ENCODE data around the gene ATP6V0A4. TPM values are rescaled to one million over a fixed set of nuclear protein-coding genes. Genes with fewer than 3 reads are reported as not detected.
"Not testable (repeated sequence)": the region's sequence is repeated elsewhere in the genome, so short reads cannot be mapped to it uniquely, and the experiment has no call there.

ATP6V0A4 gene
- total RNA-seq, 2 experiments from 2014 or later, result not detected

DNA sequence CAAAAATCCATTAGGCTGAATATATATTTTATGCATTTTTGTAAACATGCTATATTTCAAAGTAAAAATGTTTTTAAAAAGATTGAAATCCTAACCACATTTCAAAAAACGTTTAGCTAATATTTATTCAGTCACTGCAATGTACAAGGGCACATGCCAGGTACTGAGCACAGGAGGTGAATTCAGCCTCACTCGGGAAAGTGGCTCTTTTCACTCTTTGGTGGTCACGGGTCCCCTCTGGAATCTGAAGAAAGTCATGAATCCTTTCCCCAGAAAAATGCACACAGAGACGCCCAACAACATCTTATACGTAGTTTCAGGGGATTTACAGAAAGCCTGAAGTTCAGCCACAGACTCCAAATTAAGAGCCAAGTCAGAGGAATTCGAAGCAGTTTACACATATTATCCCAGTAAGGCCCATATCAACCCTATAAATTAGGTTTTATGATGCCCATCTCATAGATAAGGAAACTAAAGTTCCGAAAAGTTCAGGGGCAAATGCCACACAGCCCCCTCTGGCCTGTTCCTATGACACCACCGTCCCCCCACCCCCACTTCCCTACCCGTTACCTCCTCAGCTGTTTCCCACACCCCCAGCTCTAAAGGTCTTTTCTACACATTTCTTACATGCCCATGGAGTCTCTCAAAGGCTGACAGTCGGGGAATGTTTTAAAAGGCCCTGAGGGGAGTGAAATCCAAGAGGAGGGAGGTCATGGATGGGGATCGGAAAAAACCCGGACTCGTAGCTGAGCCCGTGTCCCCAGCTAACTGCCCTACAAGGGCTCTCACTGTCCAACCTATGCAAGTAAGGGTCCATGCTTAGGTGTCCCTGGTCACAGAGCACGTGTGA lies 87.2 kb downstream of the ATP6V0A4 start:
- Mint-ChIP-seq H3K27me3 (no peaks in the 10 kb centered on the region), H3K27ac (no peak overlapping the region), H3K9me3 (no peaks in the 10 kb centered on the region), H3K4me3 (no peak overlapping the region), H3K36me3 (no peaks in the 10 kb centered on the region), H3K4me1 (peaks cover 4% of the 10 kb centered on the region)
- DNase-seq, result no peak

DNA sequence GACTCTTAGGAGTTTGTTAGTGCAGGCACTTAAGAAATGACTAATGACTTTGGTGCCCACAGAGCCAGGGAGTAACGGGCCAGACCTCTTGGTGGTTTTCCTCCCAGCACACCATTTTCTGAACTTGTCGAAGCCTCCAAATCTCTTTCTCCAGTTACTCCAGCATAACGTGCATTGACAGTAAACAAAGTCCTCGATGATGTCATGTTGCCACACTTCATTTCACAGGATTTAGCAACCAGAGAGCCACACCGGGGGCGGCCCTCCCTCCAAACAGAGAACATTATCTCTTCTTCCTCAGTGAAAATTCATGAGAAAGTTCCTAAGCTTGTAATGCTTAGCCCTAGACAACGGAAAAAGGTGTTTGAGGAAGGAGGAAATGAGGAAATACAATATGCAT lies 92.8 kb downstream of the ATP6V0A4 start:
- no peak overlapping the region for H3K27ac Mint-ChIP-seq

DNA sequence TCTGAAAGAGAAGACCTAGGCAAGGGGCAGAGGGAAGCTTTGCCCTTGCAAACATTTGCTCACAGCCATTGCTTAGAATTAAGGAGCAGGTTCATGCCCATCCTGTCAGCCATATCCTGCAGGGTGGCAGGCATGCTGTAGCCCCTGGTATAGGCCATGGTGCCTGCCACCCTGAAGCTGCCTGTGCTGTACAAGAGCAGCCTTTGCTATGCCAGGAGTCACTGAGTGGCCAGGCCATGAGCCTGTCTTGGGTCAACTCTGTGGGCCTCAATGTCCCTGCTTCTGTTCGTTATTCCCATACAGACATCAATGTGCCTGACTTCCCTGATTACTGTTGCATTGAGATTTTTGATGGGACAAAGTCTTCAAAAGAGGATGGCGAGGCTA lies 96.5 kb downstream of the ATP6V0A4 start:
- no peaks in the 10 kb centered on the region for H3K4me1 Mint-ChIP-seq
- no peaks in the 10 kb centered on the region for H3K36me3 Mint-ChIP-seq
- no peak overlapping the region for H3K27ac Mint-ChIP-seq
- H3K27me3 Mint-ChIP-seq, result no peaks in the 10 kb centered on the region
- H3K4me3 Mint-ChIP-seq, result no peak overlapping the region
- no peaks in the 10 kb centered on the region for H3K9me3 Mint-ChIP-seq
- DNase-seq, result no peak

More for the DNA sequence above, 92.8 kb downstream of the ATP6V0A4 start:
- Mint-ChIP-seq H3K9me3 (no peaks in the 10 kb centered on the region), H3K4me1 (no peaks in the 10 kb centered on the region), H3K27me3 (no peaks in the 10 kb centered on the region), H3K36me3 (no peaks in the 10 kb centered on the region), H3K4me3 (no peak overlapping the region)
- no peak for DNase-seq

DNA sequence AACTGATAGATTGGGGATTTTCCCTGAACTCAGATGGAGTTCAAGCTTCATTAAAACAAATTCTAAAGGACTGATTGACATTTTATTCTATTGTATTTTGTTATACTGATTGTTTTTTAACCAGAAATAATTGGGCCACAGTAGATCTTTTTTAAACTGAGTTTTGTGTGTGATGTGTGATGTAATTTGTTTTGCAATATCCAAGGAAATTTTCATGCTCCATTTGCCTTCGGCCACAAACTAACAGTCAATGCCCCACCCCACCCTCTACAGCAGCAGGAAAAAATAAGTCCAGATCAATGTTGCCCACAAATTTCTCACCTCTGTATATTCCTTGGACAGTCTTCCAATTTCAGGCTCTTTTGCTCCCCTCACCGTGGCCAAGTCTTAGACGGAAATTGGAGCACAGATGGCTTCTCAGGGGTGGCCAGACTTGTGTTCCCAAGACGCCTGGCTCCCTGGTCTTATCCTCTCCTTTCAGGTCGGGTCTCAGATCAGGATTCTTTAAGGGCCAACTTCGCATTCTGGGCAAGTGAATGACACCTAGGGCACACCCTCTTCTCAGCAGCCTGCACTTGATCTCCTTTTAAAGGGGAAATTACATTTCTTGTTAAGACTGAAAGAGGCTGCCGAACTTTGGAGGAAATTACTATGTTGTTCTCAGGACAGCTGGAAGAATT lies 97.0 kb downstream of the ATP6V0A4 start, which contains the start of gene SVOPL:
Gene SVOPL (minus strand): TSS at position 506 of the 680 bp plus-strand sequence. CDS start 22,317 bp downstream, outside the sequence.
- H3K4me3 Mint-ChIP-seq, result no peak within 1 kb of the TSS
- DNase-seq, result no peak
- H3K27ac Mint-ChIP-seq, result no peak within 1 kb of the TSS
- H3K9me3 Mint-ChIP-seq, result no peaks in the 10 kb centered on the region
- H3K4me1 Mint-ChIP-seq, result no peaks in the 10 kb centered on the region
- no peaks in the 10 kb centered on the region for H3K36me3 Mint-ChIP-seq
- no peaks in the 10 kb centered on the region for H3K27me3 Mint-ChIP-seq

DNA sequence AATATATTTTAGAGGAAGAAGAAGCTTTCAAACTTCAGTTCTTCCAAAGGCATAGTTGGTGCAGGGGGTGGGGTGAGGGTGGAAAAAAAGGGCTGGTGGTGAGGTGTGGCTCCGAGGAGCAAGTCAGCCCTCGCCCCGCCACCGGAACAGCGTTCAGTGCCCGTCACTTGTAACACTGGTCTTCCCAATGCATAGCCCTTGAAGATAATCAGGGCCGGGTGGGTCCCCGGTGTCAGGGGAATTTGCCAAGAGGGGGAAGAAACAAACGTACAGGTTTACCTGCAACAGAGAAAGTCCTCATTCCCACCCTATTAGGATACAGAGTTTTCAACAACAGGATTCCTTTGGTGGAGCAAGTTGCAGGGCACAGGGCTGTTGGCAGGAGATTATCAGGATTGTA lies 98.3 kb downstream of the ATP6V0A4 start:
- DNase-seq, result no peak
- Mint-ChIP-seq H3K4me1 (no peaks in the 10 kb centered on the region), H3K4me3 (no peak overlapping the region), H3K27me3 (no peaks in the 10 kb centered on the region), H3K36me3 (no peaks in the 10 kb centered on the region), H3K9me3 (no peaks in the 10 kb centered on the region), H3K27ac (no peak overlapping the region)

DNA sequence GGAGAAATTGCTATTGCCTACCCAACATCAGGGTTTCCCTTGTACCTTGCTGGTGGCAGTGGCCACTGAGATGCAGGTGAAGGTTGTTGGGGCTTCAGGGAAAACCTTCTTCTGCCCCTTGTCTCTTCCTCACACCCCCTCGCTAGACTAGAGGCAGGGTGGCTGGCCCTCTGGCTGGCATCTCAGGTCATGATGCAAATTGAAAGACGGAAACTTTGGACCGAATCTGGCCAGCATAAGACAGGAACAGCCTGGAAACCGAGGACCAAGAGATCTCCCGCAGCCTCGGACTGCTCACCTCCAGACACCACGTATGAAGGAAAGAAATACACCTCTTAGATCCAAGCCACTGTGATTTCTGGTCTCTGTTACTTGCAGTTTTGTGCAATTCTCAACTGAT lies 99.7 kb downstream of the ATP6V0A4 start:
- no peak for DNase-seq
- Mint-ChIP-seq H3K27me3 (no peaks in the 10 kb centered on the region), H3K4me1 (no peaks in the 10 kb centered on the region), H3K27ac (no peak overlapping the region), H3K4me3 (no peak overlapping the region), H3K36me3 (no peaks in the 10 kb centered on the region), H3K9me3 (no peaks in the 10 kb centered on the region)

DNA sequence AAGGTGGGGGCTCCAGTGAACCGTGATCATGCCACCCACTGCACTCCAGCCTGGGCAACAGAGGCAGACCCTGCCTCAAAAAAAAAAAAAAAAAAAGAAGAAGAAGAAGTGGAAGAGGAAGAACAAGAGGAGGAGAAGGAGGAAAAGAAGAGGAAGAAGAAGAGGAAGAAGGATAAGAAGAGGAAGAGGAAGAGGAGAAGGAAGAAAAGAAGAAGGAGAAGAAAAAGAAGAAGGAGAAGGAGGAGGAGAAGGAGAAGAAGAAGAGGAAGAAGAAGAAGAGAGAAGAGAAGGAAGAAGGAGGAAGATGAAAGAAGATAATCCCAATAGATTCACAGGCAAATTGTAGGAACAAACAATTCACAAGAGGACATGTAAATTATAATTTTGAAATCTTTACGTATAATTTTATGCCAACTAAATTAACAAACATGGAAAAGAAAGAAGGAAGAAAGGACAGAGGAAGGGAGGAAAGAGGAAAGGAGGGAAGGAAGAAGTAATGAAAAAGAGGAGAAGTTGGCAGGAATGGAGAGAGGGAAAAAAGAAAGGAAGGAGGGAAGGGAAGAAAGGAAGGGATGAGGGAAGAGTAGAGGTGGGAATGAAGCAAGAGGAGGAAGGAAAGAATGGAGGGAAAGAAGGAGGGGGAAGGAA lies 100.3 kb downstream of the ATP6V0A4 start:
- H3K9me3 Mint-ChIP-seq, result no peaks in the 10 kb centered on the region
- H3K27ac Mint-ChIP-seq, result no peak overlapping the region
- no peaks in the 10 kb centered on the region for H3K36me3 Mint-ChIP-seq
- no peaks in the 10 kb centered on the region for H3K27me3 Mint-ChIP-seq
- DNase-seq, result no peak
- H3K4me1 Mint-ChIP-seq, result no peaks in the 10 kb centered on the region
- no peak overlapping the region for H3K4me3 Mint-ChIP-seq

DNA sequence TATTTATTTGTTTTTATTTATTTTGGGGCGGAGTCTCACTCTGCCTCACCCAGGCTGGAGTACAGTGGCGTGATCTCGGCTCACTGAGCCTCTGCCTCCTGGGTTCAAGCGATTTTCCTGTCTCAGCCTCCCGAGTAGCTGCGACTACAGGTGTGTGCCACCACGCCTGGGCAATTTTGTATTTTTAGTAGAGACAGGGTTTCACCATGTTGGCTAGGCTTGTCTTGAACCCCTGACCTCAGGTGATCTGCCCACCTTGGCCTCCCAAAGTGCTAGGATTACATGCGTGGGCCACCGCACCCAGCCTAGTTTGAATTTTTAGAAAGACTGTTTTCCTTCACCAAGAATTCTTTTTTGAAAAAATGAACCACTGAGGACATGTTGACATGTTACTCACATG lies 102.2 kb downstream of the ATP6V0A4 start:
- not testable (repeated sequence) for H3K9me3 Mint-ChIP-seq, H3K27ac Mint-ChIP-seq, DNase-seq, H3K27me3 Mint-ChIP-seq, H3K4me3 Mint-ChIP-seq, H3K36me3 Mint-ChIP-seq, H3K4me1 Mint-ChIP-seq

DNA sequence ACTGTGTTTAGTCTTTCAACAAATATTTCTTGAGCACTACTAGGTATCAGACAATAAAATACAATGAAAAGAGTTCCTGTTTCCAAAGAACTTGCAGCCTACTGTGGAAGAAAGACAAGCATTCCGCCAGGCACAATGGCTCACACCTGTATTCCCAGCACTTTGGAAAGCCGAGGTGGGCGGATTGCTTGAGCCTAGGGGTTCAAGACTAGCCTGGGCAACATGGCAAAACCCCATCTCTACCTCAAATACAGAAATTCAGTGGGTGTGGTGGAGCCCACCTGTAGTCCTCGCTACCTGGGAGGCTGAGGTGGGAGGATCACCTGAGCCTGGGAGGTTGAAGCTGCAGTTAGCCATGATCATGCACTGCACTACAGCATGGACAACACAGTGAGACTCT lies 102.9 kb downstream of the ATP6V0A4 start:
- H3K4me1 Mint-ChIP-seq, result no peaks in the 10 kb centered on the region
- DNase-seq, result no peak
- no peak overlapping the region for H3K4me3 Mint-ChIP-seq
- H3K9me3 Mint-ChIP-seq, result no peaks in the 10 kb centered on the region
- H3K36me3 Mint-ChIP-seq, result no peaks in the 10 kb centered on the region
- H3K27me3 Mint-ChIP-seq, result no peaks in the 10 kb centered on the region
- no peak overlapping the region for H3K27ac Mint-ChIP-seq

DNA sequence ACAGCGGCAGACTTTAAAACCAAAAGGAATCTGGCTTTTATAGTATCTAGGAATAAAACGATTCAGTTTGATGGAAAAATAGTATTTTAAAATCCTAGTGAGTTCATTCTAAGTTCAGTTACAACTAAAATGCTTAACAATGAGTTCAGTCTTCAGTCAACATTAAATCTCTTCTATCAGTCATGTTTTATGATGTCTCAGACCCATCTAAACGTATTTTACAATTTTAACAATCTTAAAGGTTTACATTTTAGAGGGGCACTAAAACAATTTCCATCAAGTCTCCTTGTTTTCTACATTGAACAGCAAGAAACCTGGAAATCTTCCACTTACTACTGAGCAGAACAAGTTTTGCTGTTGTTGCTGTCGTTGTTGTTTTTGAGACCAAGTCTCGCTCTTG lies 106.8 kb downstream of the ATP6V0A4 start:
- no peaks in the 10 kb centered on the region for H3K36me3 Mint-ChIP-seq
- peaks cover 4% of the 10 kb centered on the region for H3K9me3 Mint-ChIP-seq
- H3K4me1 Mint-ChIP-seq, result no peaks in the 10 kb centered on the region
- no peak for DNase-seq
- no peaks in the 10 kb centered on the region for H3K27me3 Mint-ChIP-seq
- no peak overlapping the region for H3K4me3 Mint-ChIP-seq
- no peak overlapping the region for H3K27ac Mint-ChIP-seq

DNA sequence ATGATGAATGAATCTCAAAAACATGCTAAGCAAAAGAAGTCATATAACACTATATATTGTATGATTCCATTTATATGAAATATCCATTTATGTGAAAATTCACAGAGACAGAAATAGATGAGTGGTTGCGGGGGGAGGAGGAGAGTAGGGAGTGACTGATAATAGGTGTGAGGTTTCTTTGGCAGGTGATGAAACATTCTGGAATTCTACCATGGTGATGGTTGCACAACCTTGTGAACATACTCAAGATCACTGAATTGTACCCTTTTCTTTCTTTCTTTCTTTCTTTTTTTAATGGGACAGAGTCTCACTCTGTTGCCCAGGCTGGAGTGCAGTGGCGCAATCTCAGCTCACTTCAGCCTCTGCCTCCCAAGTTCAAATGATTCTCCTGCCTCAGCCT lies 107.5 kb downstream of the ATP6V0A4 start:
- DNase-seq, result no peak
- H3K36me3 Mint-ChIP-seq, result no peaks in the 10 kb centered on the region
- no peaks in the 10 kb centered on the region for H3K27me3 Mint-ChIP-seq
- no peak overlapping the region for H3K4me3 Mint-ChIP-seq
- H3K9me3 Mint-ChIP-seq, result peaks cover 4% of the 10 kb centered on the region
- no peak overlapping the region for H3K27ac Mint-ChIP-seq
- no peaks in the 10 kb centered on the region for H3K4me1 Mint-ChIP-seq

DNA sequence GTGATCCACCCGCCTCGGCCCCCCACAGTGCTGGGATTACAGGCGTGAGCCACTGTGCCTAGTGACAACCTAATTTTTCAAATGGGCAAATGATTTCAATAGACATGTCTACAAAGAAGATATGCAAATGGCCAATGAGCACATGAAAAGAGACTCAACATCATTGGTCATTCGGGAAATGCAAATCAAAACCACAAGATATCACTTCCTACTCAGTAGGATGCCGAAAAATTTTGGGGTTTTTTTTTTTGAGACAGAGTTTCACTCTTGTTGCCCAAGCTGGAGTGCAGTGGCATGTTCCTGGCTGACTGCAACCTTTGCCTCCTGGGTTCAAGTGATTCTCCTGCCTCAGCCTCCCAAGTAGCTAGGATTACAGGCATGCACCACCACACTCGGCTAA lies 110.0 kb downstream of the ATP6V0A4 start:
- H3K9me3 Mint-ChIP-seq, H3K4me1 Mint-ChIP-seq, H3K4me3 Mint-ChIP-seq, H3K27ac Mint-ChIP-seq, H3K36me3 Mint-ChIP-seq, H3K27me3 Mint-ChIP-seq, DNase-seq: not testable (repeated sequence)

DNA sequence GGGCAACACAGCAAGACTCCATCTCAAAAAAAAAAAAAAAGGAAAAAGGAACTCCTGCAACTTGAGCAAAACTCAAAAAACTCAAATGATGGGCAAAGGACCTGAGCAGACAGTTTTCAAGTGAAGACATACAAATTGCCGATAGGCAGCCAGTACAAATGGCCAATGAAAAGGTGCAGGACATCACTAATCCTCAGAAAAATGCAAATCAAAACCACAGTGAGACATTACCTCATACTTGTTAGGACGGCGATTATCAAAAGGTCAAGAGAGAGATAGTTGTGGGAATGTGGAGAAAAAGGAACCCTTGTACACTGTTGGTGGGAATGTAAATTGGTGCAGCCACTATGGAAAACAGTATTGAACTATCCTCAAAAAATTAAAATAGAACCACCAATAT lies 113.7 kb downstream of the ATP6V0A4 start:
- Mint-ChIP-seq H3K9me3 (peaks cover 4% of the 10 kb centered on the region), H3K27me3 (no peaks in the 10 kb centered on the region), H3K4me3 (no peak overlapping the region), H3K36me3 (no peaks in the 10 kb centered on the region), H3K4me1 (peaks cover 1% of the 10 kb centered on the region), H3K27ac (no peak overlapping the region)
- no peak for DNase-seq

DNA sequence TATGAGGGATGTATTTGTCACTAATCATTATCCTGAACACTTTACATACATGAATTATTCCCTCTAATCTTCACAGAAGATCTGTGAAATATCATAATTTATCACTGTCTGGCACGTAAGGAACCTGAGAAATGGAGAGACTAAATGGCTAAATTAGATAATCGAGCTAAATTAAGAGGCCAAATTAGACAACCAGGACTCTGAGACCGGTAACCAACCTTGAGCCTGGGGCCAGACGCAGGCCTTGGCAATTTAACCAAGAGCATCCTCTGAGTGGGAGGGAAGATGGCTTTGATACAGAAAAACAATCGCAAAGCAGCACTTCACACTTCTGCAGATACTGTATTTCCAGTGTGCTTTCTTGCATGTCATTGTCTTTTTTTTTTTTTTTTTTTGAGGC lies 118.2 kb downstream of the ATP6V0A4 start:
- H3K27me3 Mint-ChIP-seq, result no peaks in the 10 kb centered on the region
- no peaks in the 10 kb centered on the region for H3K36me3 Mint-ChIP-seq
- H3K9me3 Mint-ChIP-seq, result no peaks in the 10 kb centered on the region
- no peak for DNase-seq
- no peak overlapping the region for H3K4me3 Mint-ChIP-seq
- no peak overlapping the region for H3K27ac Mint-ChIP-seq
- H3K4me1 Mint-ChIP-seq, result peaks cover 1% of the 10 kb centered on the region

DNA sequence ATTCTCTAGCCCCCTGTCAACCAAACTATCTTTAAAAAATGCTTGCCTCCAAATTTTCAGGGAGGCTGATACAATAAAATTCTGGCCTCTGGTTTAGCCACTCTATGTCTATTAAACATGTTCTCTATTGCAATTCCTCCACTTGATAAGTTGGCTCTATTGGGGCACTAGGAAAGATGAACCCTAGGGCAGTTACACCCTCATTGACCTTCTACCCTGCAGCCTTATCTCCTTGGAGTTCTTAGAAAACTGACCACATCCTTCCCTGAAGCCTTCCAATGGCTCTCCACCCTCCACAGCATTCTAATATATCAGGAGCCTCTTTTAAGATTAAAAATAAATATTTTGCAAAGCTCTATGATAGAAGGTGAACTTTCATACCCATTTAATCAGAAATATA lies 127.4 kb downstream of the ATP6V0A4 start:
- Mint-ChIP-seq H3K4me3 (no peak overlapping the region), H3K9me3 (peaks cover 2% of the 10 kb centered on the region), H3K4me1 (peaks cover 10% of the 10 kb centered on the region), H3K27ac (no peak overlapping the region), H3K36me3 (no peaks in the 10 kb centered on the region), H3K27me3 (peaks cover 7% of the 10 kb centered on the region)
- DNase-seq, result no peak
